Uterus (tissue), 4 donors: ENCODE measurements around the gene MRPL19. TPM values are rescaled to one million over a fixed set of nuclear protein-coding genes. Genes with fewer than 3 reads are reported as not detected.

Experiments
- DNase-seq, 2 donors: peaks; one replicate each; pipeline ENCODE4 v3.0.0-alpha.2; 2019 to 2020
- H3K27ac ChIP-seq, 2 donors: fragments of 200-600 bp; sonication (generic); 1 replicate in 1 of 2; 2 replicates in 1 of 2; pipeline ENCODE4 v1.5.1; 2016 to 2018
- H3K27me3 ChIP-seq, 2 donors: fragments of 200-600 bp; sonication (generic); one replicate each; pipeline ENCODE4 v1.5.1; 2018 to 2019; ENCODE audit warnings: control low read depth in 1 of 2
- H3K36me3 ChIP-seq, 2 donors: fragments of 200-600 bp; sonication (generic); one replicate each; pipeline ENCODE4 v1.5.1; 2019; ENCODE audit warnings: control low read depth in 1 of 2
- H3K4me1 ChIP-seq, 2 donors: fragments of 200-600 bp; sonication (generic); one replicate each; pipeline ENCODE4 v1.5.1; 2018 to 2019; ENCODE audit warnings: control low read depth in 1 of 2
- H3K4me3 ChIP-seq, 2 donors: fragments of 200-600 bp; sonication (generic); 1 replicate in 1 of 2; 2 replicates in 1 of 2; pipeline ENCODE4 v1.5.1; 2018 to 2019; ENCODE audit warnings: mild to moderate bottlenecking in 1 of 2
- H3K9me3 ChIP-seq, 2 donors: fragments of 200-600 bp; sonication (generic); one replicate each; pipeline ENCODE4 v1.5.1; 2019; ENCODE audit warnings: control low read depth in 1 of 2
- POLR2A ChIP-seq, 2 donors: fragments of 450-650 bp; IDR thresholded peaks; one replicate each; pipeline ENCODE4 v1.6.1; 2016; ENCODE audit warnings: antibody characterized with exemption in 2 of 2, mild to moderate bottlenecking in 1 of 2, moderate library complexity in 1 of 2
- intact Hi-C: fragments of 100-400 bp; cut with DNase I; formaldehyde crosslinking; loops from one replicate; pipeline ENCODE4 v1.15.1; 2023; ENCODE audit warnings: low total_unique reads
- total RNA-seq, 4 donors: library from RNA; depleted of rRNA in 3 of 4; stranded (reverse); fragments of >200 nt in 3 of 4; gene quantifications; one replicate each; pipeline versions ENCODE4 v1.1.0 to v1.2.4, GENCODE V29; 2014 to 2023
- TF ChIP-seq, protein P1 (sequence below), 4 experiments: fragments of 200-600 bp in 2 of 4; fragments of 450-650 bp in 2 of 4; sonication (generic) in 2 of 4; IDR thresholded peaks; one replicate each; pipeline ENCODE4 v1.5.1; 2016 to 2019; ENCODE audit warnings: antibody characterized with exemption in 4 of 4, mild to moderate bottlenecking in 2 of 4, moderate library complexity in 1 of 4
- donor health status: DM: yes; HTN: yes; CAD: no.

The MRPL19 gene
- total RNA-seq, 4 donors from 2014 or later: 27.9 to 64.0 (median 45.8) TPM

DNA sequence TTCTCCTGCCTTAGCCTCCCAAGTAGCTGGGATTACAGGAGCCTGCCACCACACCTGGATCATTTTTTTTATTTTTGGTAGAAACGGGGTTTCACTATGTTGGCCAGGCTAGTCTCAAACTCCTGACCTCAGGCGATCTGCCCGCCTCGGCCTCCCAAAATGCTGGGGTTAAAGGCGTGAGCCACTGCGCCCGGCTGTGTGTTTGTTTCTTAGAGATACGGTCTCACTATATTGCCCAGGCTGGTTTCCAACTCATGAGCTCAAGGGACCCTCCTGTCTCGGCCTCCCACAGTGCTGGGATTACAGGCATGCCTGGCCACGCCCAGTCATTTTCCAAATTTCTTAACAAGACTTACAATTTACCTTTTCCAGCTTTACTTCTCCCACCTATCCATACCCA lies 940 bp upstream of the MRPL19 start:
- no peak for DNase-seq
- H3K4me1 ChIP-seq: no peaks in the 10 kb centered on the region
- TF ChIP-seq POLR2A (IDR thresholded peaks at IDR 0.05): no peak
- TF ChIP-seq, protein P1, sequence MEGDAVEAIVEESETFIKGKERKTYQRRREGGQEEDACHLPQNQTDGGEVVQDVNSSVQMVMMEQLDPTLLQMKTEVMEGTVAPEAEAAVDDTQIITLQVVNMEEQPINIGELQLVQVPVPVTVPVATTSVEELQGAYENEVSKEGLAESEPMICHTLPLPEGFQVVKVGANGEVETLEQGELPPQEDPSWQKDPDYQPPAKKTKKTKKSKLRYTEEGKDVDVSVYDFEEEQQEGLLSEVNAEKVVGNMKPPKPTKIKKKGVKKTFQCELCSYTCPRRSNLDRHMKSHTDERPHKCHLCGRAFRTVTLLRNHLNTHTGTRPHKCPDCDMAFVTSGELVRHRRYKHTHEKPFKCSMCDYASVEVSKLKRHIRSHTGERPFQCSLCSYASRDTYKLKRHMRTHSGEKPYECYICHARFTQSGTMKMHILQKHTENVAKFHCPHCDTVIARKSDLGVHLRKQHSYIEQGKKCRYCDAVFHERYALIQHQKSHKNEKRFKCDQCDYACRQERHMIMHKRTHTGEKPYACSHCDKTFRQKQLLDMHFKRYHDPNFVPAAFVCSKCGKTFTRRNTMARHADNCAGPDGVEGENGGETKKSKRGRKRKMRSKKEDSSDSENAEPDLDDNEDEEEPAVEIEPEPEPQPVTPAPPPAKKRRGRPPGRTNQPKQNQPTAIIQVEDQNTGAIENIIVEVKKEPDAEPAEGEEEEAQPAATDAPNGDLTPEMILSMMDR (IDR thresholded peaks at IDR 0.05): no peak
- peak overlapping the region in 1 of 2 donors; percentile 31 for H3K27ac ChIP-seq
- H3K4me3 ChIP-seq: no peak overlapping the region
- intact Hi-C loops: no loop called here
- no peaks in the 10 kb centered on the region for H3K9me3 ChIP-seq
- H3K36me3 ChIP-seq: no peaks in the 10 kb centered on the region
- H3K27me3 ChIP-seq: no peaks in the 10 kb centered on the region

DNA sequence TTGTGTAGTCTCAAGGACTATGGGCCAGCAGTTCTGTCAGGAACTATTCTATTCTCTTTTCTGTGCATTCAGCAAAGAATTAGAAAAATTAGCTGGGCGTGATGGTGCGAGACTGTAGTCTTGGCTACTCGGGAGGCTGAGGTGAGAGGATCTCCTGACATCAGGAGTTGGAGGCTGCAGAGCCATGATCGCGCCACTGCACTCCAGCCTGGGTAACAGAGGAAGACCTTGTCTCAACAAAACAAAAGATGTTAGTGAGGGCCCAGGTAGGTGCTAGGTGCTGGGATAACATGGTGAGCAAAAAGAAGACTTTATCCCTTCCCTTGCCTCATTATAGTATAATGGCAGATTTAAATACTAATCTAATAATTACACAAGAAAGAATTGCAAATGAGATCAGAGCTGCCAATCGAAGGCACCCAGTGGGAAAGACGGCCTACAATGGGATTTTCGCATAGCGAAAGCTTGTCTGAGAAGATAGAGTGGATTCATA lies 447 bp upstream of the MRPL19 start:
- DNase-seq: no peak
- H3K9me3 ChIP-seq: no peaks in the 10 kb centered on the region
- H3K27ac ChIP-seq: peak overlapping the region; percentile 65 to 70
- no peak for TF ChIP-seq POLR2A (IDR thresholded peaks at IDR 0.05)
- TF ChIP-seq, protein P1 (IDR thresholded peaks at IDR 0.05): no peak
- no peaks in the 10 kb centered on the region for H3K36me3 ChIP-seq
- H3K4me1 ChIP-seq: no peaks in the 10 kb centered on the region
- intact Hi-C loops: no loop called here
- no peaks in the 10 kb centered on the region for H3K27me3 ChIP-seq
- H3K4me3 ChIP-seq: peak overlapping the region; percentile 88 to 99

DNA sequence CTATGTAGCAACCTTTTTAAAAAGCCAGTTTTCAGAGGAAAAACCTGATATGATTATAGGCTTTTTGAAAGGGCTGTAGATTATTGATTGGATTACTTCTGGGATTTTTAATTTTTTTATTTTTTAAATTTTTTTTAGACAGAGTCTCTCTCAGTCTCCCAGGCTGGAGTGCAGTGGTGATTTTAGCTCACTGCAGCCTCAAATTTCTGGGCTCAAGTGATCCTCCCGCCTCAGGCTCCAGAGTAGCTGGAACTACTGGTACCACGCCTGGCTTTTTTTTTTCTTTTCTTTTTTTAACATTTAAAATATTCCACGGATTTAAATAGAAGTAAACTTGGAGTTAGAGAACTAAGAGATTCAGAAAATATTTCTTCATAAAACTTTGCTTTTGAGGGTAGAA lies 1.2 kb downstream of the MRPL19 start:
- H3K4me1 ChIP-seq: no peaks in the 10 kb centered on the region
- H3K4me3 ChIP-seq: peak overlapping the region in 1 of 2 donors; percentile 88
- no peaks in the 10 kb centered on the region for H3K27me3 ChIP-seq
- TF ChIP-seq POLR2A (IDR thresholded peaks at IDR 0.05): no peak
- TF ChIP-seq, protein P1 (IDR thresholded peaks at IDR 0.05): no peak
- DNase-seq: no peak
- H3K9me3 ChIP-seq: no peaks in the 10 kb centered on the region
- intact Hi-C loops: no loop called here
- peak overlapping the region in 1 of 2 donors; percentile 70 for H3K27ac ChIP-seq
- H3K36me3 ChIP-seq: no peaks in the 10 kb centered on the region

DNA sequence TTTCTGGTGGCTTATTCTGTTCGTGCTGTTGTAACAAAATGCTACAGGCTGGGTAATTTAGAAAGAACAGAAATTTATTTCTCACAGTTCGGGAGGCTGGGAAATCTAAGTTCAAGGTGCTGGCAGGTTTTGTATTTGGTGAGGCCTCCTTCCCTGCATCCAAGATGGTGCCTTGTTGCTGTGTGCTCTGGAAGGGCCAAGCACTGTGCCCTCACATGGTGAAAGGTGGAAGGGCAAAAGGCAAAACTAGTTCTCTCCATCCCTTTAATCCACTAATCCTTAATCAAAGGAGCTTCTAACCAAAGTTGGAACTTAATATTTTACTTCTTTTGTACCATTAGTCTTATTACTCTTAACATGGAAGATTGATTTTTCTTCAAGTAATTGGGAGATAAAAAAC lies 7.4 kb downstream of the MRPL19 start:
- Histone ChIP-seq H3K4me3 (no peak overlapping the region), H3K36me3 (no peaks in the 10 kb centered on the region), H3K27me3 (no peaks in the 10 kb centered on the region), H3K27ac (no peak overlapping the region), H3K4me1 (no peaks in the 10 kb centered on the region), H3K9me3 (no peaks in the 10 kb centered on the region)
- TF ChIP-seq, protein P1 (IDR thresholded peaks at IDR 0.05): no peak
- no peak for TF ChIP-seq POLR2A (IDR thresholded peaks at IDR 0.05)
- no peak for DNase-seq
- intact Hi-C loops: no loop called here

DNA sequence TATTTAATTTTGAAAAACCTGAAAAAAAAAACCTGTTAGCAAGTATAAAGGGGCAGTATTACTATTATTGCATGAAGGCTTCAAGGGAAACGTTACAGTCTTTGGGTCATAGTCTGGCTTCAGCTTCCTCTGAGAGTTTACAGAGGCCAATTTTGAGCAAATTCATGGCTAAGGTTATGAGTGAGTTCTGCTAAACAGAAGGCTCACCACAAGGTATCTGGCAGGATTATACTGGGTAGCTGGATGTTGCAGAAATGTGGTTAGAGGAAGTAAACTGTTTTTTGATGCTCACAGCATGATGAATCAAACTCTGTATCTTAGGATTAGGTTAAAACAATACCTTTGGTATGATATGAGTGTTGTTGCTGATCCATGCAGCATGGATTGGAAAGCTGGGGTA lies 9.3 kb downstream of the MRPL19 start:
- no peak overlapping the region for H3K4me3 ChIP-seq
- intact Hi-C loops: no loop called here
- H3K27me3 ChIP-seq: no peaks in the 10 kb centered on the region
- H3K9me3 ChIP-seq: no peaks in the 10 kb centered on the region
- no peak for DNase-seq
- TF ChIP-seq POLR2A (IDR thresholded peaks at IDR 0.05): no peak
- TF ChIP-seq, protein P1 (IDR thresholded peaks at IDR 0.05): no peak
- H3K36me3 ChIP-seq: no peaks in the 10 kb centered on the region
- no peak overlapping the region for H3K27ac ChIP-seq
- H3K4me1 ChIP-seq: no peaks in the 10 kb centered on the region
